HepG2 (cell line): ENCODE results near the gene IRF2BPL. TPM values are rescaled to one million over a fixed set of nuclear protein-coding genes. Genes with fewer than 3 reads are reported as not detected.

Experiments used
- ATAC-seq: fragments of 200-7000 bp; cut with Tn5 transposase; 3 replicates; pipeline ENCODE4 v1.9.1; 2020; ENCODE audit warnings: mild to moderate bottlenecking, moderate library complexity
- BruUV-seq: library from RNA; stranded (reverse); fragments of 400-500 nt; replicated peaks from 2 replicates; lab custom pipeline; 2021; lab: Mats Ljungman, UMichigan
- CTCF ChIA-PET: fragments of 300-600 bp; formaldehyde crosslinking; extraction: SDS; loops from one replicate; lab custom pipeline; 2021; ENCODE audit warnings: low total read pairs, inconsistent platforms, low intra/inter-chr PET ratio; lab: Yijun Ruan, JAX
- POLR2A ChIA-PET: fragments of 350-600 bp; sonication (Branson Sonifier 250); formaldehyde crosslinking; loops from one replicate; lab custom pipeline; 2020; ENCODE audit warnings: antibody characterized with exemption, inconsistent platforms; lab: Yijun Ruan, JAX
- DNase-seq: peaks from one replicate; pipeline ENCODE4 v3.0.0-alpha.2; 2015; ENCODE audit warnings: low spot score
- FAIRE-seq: peaks from 3 replicates; lab custom pipeline; 2011; peaks lifted over from hg19 to GRCh38; lab: Jason Lieb, UNC
- H2AFZ ChIP-seq: one replicate; pipeline ENCODE4 v1.6.1; 2011; ENCODE audit warnings: low read length, inconsistent platforms
- H3K27ac ChIP-seq: fragments of 300-600 bp; 3 replicates; pipeline ENCODE4 v1.8.0; 2011; ENCODE audit warnings: mixed run types, mild to moderate bottlenecking, mixed read lengths, low read length, inconsistent platforms; ENCODE audit not compliant: insufficient read depth; ENCODE audit errors: extremely low read length
- H3K27me3 ChIP-seq, 2 experiments: fragments of 200-600 bp in 1 of 2; 2 replicates in 1 of 2; 3 replicates in 1 of 2; pipeline versions ENCODE4 v1.6.0 to v1.8.0; 2011; ENCODE audit warnings: low read length in 2 of 2, mild to moderate bottlenecking in 2 of 2, moderate library complexity in 2 of 2, inconsistent platforms in 1 of 2; ENCODE audit not compliant: insufficient read depth in 2 of 2, control insufficient read depth in 1 of 2
- H3K36me3 ChIP-seq, 2 experiments: fragments of 200-600 bp in 1 of 2; replicated peaks in 1 of 2; 2 replicates in 1 of 2; 3 replicates in 1 of 2; pipeline versions ENCODE4 v1.5.1 to v1.8.0; 2011; ENCODE audit warnings: low read length in 2 of 2, inconsistent platforms in 1 of 2; ENCODE audit not compliant: insufficient read depth in 2 of 2, control insufficient read depth in 1 of 2
- H3K4me1 ChIP-seq: 2 replicates; pipeline ENCODE4 v1.5.1; 2012; ENCODE audit warnings: low read length, inconsistent platforms; ENCODE audit not compliant: insufficient read depth
- H3K4me2 ChIP-seq: 2 replicates; pipeline ENCODE4 v1.6.0; 2011; ENCODE audit warnings: low read depth, low read length, inconsistent platforms
- H3K4me3 ChIP-seq, 3 experiments: fragments of 200-600 bp in 1 of 3; sonication (generic), shearing (Covaris generic) in 1 of 3; replicated peaks in 1 of 3; 2 replicates each; pipeline ENCODE4 v1.5.1; 2011 to 2016; ENCODE audit warnings: low read length in 3 of 3, inconsistent platforms in 2 of 3, low read depth in 2 of 3, mild to moderate bottlenecking in 2 of 3, control low read depth in 1 of 3, mixed read lengths in 1 of 3; ENCODE audit not compliant: insufficient read depth in 1 of 3
- H3K79me2 ChIP-seq: one replicate; pipeline ENCODE4 v1.6.1; 2011; ENCODE audit warnings: low read length, inconsistent platforms; ENCODE audit not compliant: insufficient read depth
- H3K9ac ChIP-seq: 2 replicates; pipeline ENCODE4 v1.6.0; 2011; ENCODE audit warnings: mild to moderate bottlenecking, low read depth, low read length, inconsistent platforms; ENCODE audit not compliant: insufficient read depth
- H3K9me3 ChIP-seq: 2 replicates; pipeline ENCODE4 v1.5.1; 2012; ENCODE audit warnings: mild to moderate bottlenecking, low read length
- H4K20me1 ChIP-seq: 2 replicates; pipeline ENCODE4 v1.6.0; 2011; ENCODE audit warnings: inconsistent platforms, mild to moderate bottlenecking, low read length, moderate library complexity; ENCODE audit not compliant: insufficient read depth
- ELF1 ChIP-seq: sonication (generic); formaldehyde crosslinking; IDR thresholded peaks from 2 replicates; pipeline ENCODE4 v1.4.0; 2020; ENCODE audit warnings: missing genetic modification reagents
- GATAD2A ChIP-seq: IDR thresholded peaks from 2 replicates; pipeline ENCODE4 v1.6.1; 2016
- HMG20A ChIP-seq: IDR thresholded peaks from 2 replicates; pipeline ENCODE4 v1.6.1; 2016; ENCODE audit warnings: borderline replicate concordance
- HMG20B ChIP-seq: conservative IDR thresholded peaks from 2 replicates; pipeline ENCODE4 v1.6.1; 2016; ENCODE audit warnings: missing genetic modification reagents, missing compliant biosample characterization
- MLLT10 ChIP-seq: sonication (generic); formaldehyde crosslinking; IDR thresholded peaks from 2 replicates; pipeline ENCODE4 v1.4.0; 2020; ENCODE audit warnings: missing genetic modification reagents
- NONO ChIP-seq, 2 experiments: fragments of 450-650 bp in 1 of 2; sonication (generic) in 1 of 2; formaldehyde crosslinking in 1 of 2; IDR thresholded peaks in 1 of 2; conservative IDR thresholded peaks in 1 of 2; 2 replicates each; pipeline versions ENCODE4 v1.6.1 to v1.8.0; 2017 to 2022; ENCODE audit warnings: mild to moderate bottlenecking in 1 of 2, missing genetic modification reagents in 1 of 2, moderate library complexity in 1 of 2
- NR0B2 ChIP-seq: sonication (generic); formaldehyde crosslinking; IDR thresholded peaks from 2 replicates; pipeline ENCODE4 v1.4.0; 2020; ENCODE audit warnings: mild to moderate bottlenecking, missing genetic modification reagents
- PAXIP1 ChIP-seq: sonication (generic); formaldehyde crosslinking; conservative IDR thresholded peaks from 2 replicates; pipeline ENCODE4 v1.4.0; 2020; ENCODE audit warnings: mild to moderate bottlenecking, missing genetic modification reagents, moderate library complexity
- PCBP2 ChIP-seq: fragments of 200-400 bp; formaldehyde crosslinking; optimal IDR thresholded peaks from 2 replicates; pipeline ENCODE3; 2018; ENCODE audit warnings: low read length, low read depth; ENCODE audit not compliant: poor library complexity, severe bottlenecking
- SCMH1 ChIP-seq: sonication (generic); formaldehyde crosslinking; IDR thresholded peaks from 2 replicates; pipeline ENCODE4 v1.9.0; 2021; ENCODE audit warnings: missing genetic modification reagents, mild to moderate bottlenecking, borderline replicate concordance
- SMARCE1 ChIP-seq: fragments of 450-650 bp; IDR thresholded peaks from 2 replicates; pipeline ENCODE4 v1.6.1; 2017; ENCODE audit warnings: borderline replicate concordance
- TBX3 ChIP-seq: fragments of 450-650 bp; IDR thresholded peaks from 2 replicates; pipeline ENCODE4 v1.6.1; 2017; ENCODE audit warnings: antibody characterized with exemption, mild to moderate bottlenecking, inconsistent platforms, borderline replicate concordance
- TP53 ChIP-seq: sonication (generic); formaldehyde crosslinking; conservative IDR thresholded peaks from 2 replicates; pipeline ENCODE4 v1.4.0; 2020; ENCODE audit warnings: missing genetic modification reagents
- ZFP37 ChIP-seq: sonication (generic); formaldehyde crosslinking; IDR thresholded peaks from 2 replicates; pipeline ENCODE4 v1.4.0; 2020; ENCODE audit warnings: missing genetic modification reagents, borderline replicate concordance
- ZNF232 ChIP-seq: sonication (generic); formaldehyde crosslinking; IDR thresholded peaks from 2 replicates; pipeline ENCODE4 v1.4.0; 2020; ENCODE audit warnings: missing genetic modification reagents, borderline replicate concordance
- ZNF576 ChIP-seq: sonication (generic); formaldehyde crosslinking; IDR thresholded peaks from 2 replicates; pipeline ENCODE4 v1.4.0; 2020; ENCODE audit warnings: mild to moderate bottlenecking, missing genetic modification reagents
- ZNF660 ChIP-seq: sonication (generic); formaldehyde crosslinking; IDR thresholded peaks from 2 replicates; pipeline ENCODE4 v1.5.1; 2020; ENCODE audit warnings: mild to moderate bottlenecking, low read depth, missing genetic modification reagents, borderline replicate concordance
- ZNF709 ChIP-seq: sonication (generic); formaldehyde crosslinking; IDR thresholded peaks from 2 replicates; pipeline ENCODE4 v1.5.0; 2020; ENCODE audit warnings: mild to moderate bottlenecking, missing genetic modification reagents
- WGBS: methylation state at CpG from one replicate; pipeline ENCODE4 v1.1.6; 2017; ENCODE audit warnings: low lambda C conversion rate; 5-methylcytosine and 5-hydroxymethylcytosine counted together
- in situ Hi-C: cut with HindIII; loops from 2 replicates; pipeline ENCODE4 v1.10.0; 2017; ENCODE audit warnings: low pct_unique_long_range_greater_than_20kb; ENCODE audit not compliant: extremely low pct_ligation_motif_present
- intact Hi-C: fragments of 100-400 bp; cut with micrococcal nuclease; formaldehyde crosslinking; loops from one replicate; pipeline ENCODE4 v1.10.0; 2022; ENCODE audit not compliant: unreplicated experiment
- polyA plus RNA-seq, 8 experiments: library from polyadenylated mRNA; depleted of rRNA in 3 of 8; stranded (reverse) in 7 of 8; unstranded in 1 of 8; fragments of >200 nt; fragmentation: Illumina TruSeq in 4 of 8; extraction: Trizol in 4 of 8; gene quantifications; 2 replicates each; pipeline versions ENCODE4 v1.2.1 to v1.2.3, GENCODE V29; 2011 to 2016; ENCODE audit warnings: low read depth in 4 of 8, missing spikeins in 1 of 8, mixed read lengths in 1 of 8; ENCODE audit not compliant: insufficient read depth in 1 of 8
- total RNA-seq, 5 experiments: library from RNA; depleted of rRNA; stranded (reverse); fragments of >200 nt; fragmentation: Illumina TruSeq; extraction: Trizol; gene quantifications; 2 replicates each; pipeline ENCODE4 v1.2.3, GENCODE V29; 2016; ENCODE audit warnings: low read depth in 1 of 5

The IRF2BPL gene
- total and polyA plus RNA-seq, 2 of the 13 experiments (the other 11 are each of a cell fraction or from before 2014, with no cell fraction given), result 6.6 to 8.4 TPM

DNA sequence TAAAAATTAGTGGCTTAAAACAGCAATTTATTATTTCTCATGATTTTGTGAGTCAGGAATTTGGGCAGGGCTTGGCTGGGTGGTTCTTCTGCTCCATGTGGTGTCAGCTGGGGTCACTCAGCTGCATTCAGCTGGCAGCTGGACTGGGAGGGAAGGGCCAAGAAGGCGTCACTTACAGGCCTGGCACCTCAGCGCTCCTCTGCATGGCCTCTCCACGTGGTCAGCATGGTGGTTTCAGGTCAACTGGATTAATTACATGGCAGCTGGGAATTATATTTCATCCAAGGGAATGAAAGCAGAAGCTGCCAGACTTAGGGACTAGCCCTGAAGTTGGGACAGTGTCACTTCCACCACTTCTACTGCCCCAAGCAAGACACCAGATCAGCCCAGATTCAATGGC, 27.5 kb upstream of the IRF2BPL start (continued):
- TF ChIP-seq TBX3, result no peak

- no peaks in the 10 kb centered on the region for H3K36me3 ChIP-seq
- whole genome bisulfite sequencing, result 13% methylated on average over 1 of the region's 5 CpGs
- BruUV-seq, result no TSS peak
- POLR2A ChIA-PET, result no interaction called here
- intact Hi-C loops, result no loop called here
- CTCF ChIA-PET, result interaction anchor here (1.7 kb wide), 1 partner anchor 108 kb away, joined by 5 read pairs; no protein-coding TSS in a partner anchor
- H3K4me1 ChIP-seq, result peaks cover 41% of the 10 kb centered on the region
- H3K9ac ChIP-seq, result no peak overlapping the region
- ATAC-seq (no peak), DNase-seq (no peak), FAIRE-seq (no peak)
- no peaks in the 10 kb centered on the region for H4K20me1 ChIP-seq
- H3K79me2 ChIP-seq, result no peaks in the 10 kb centered on the region
- no peak overlapping the region for H2AFZ ChIP-seq
- no peaks in the 10 kb centered on the region; the same call in 1 of the 2 replicates for H3K9me3 ChIP-seq
- no peak overlapping the region for H3K4me3 ChIP-seq
- in situ Hi-C loops, result no loop called here
- no peak overlapping the region for H3K27ac ChIP-seq
- TF ChIP-seq ZFP37 (CRISPR knock-in tag), result no peak
- TF ChIP-seq HMG20B (CRISPR knock-in tag), result no peak
- TF ChIP-seq NONO (IDR thresholded peaks at IDR 0.05), result no peak
- TF ChIP-seq NONO (CRISPR knock-in tag; conservative IDR thresholded peaks at IDR 0.05), result no peak
- TF ChIP-seq SMARCE1, result no peak
- TF ChIP-seq SCMH1 (CRISPR knock-in tag), result no peak
- TF ChIP-seq ELF1 (CRISPR knock-in tag), result no peak
- no peak for TF ChIP-seq ZNF576 (CRISPR knock-in tag)
- no peak for TF ChIP-seq GATAD2A (CRISPR knock-in tag)
- no peak for TF ChIP-seq PCBP2
- no peak for TF ChIP-seq NR0B2 (CRISPR knock-in tag)
- TF ChIP-seq ZNF232 (CRISPR knock-in tag), result no peak
- TF ChIP-seq TP53, result no peak
- TF ChIP-seq ZNF709, result no peak
- no peak for TF ChIP-seq PAXIP1 (CRISPR knock-in tag)
- TF ChIP-seq HMG20A, result no peak
- no peak for TF ChIP-seq ZNF660 (CRISPR knock-in tag)
- TF ChIP-seq MLLT10 (CRISPR knock-in tag), result no peak
- no peak overlapping the region for H3K4me2 ChIP-seq
- H3K27me3 ChIP-seq, result peaks cover 0 to 17% of the 10 kb centered on the region in 2 experiments; a peak in 1 of 5 replicates
These were observed 26.8 kb upstream of the IRF2BPL start for GRCh38 chr14:77055306-77055705.
